Activated naive CD4-positive, alpha-beta T cell treated with anti-CD3 and anti-CD28 coated beads, Interleukin-2, amount 50 U/mL, for 72 hours (primary cell): ENCODE results near the gene SUPT6H. TPM values are rescaled to one million over a fixed set of nuclear protein-coding genes. Genes with fewer than 3 reads are reported as not detected.

Source experiments
- ATAC-seq, 2 donors: fragments of 150-1000 bp; cut with Tn5 transposase; 2 replicates each; pipeline ENCODE4 v1.10.0; 2021; ENCODE audit warnings: mild to moderate bottlenecking in 2 of 2, moderate library complexity in 2 of 2
- DNase-seq, 2 donors: peaks; one replicate each; pipeline ENCODE4 v3.0.0; 2021 to 2022; ENCODE audit warnings: low spot score in 2 of 2
- H3K27ac Mint-ChIP-seq, 2 donors: one replicate each; pipeline ENCODE4 v1.8.0; 2022; ENCODE audit warnings: mild to moderate bottlenecking in 2 of 2, mixed read lengths in 2 of 2
- H3K36me3 Mint-ChIP-seq, 2 donors: one replicate each; pipeline ENCODE4 v1.8.0; 2022; ENCODE audit warnings: mixed read lengths in 2 of 2
- H3K9me3 Mint-ChIP-seq, 2 donors: one replicate each; pipeline ENCODE4 v1.8.0; 2022; ENCODE audit warnings: mixed read lengths in 2 of 2
- total RNA-seq, 2 donors: library from RNA; stranded (reverse); gene quantifications; one replicate each; pipeline ENCODE4 v1.2.3, GENCODE V29; 2022

SUPT6H gene
- total RNA-seq, 2 donors from 2014 or later, result 70.0 to 91.8 TPM

- peaks cover 0 to 5% of the 10 kb centered on the region in 2 donors for H3K36me3 Mint-ChIP-seq
- peak overlapping the region; percentile 74 to 75 for H3K27ac Mint-ChIP-seq
- DNase-seq (no peak), ATAC-seq (peak in 1 of 2 donors; percentile 7)
- H3K9me3 Mint-ChIP-seq, result no peaks in the 10 kb centered on the region
Measured at GRCh38 chr17:28705728-28706334, 43.8 kb downstream of the SUPT6H start.

GRCh38 chr17:28706471-28707338 lies 44.7 kb downstream of the SUPT6H start:
- Mint-ChIP-seq H3K36me3 (peaks cover 0 to 5% of the 10 kb centered on the region in 2 donors), H3K9me3 (no peaks in the 10 kb centered on the region), H3K27ac (peak overlapping the region in 1 of 2 donors; percentile 74)
- ATAC-seq (no peak), DNase-seq (no peak)

DNA sequence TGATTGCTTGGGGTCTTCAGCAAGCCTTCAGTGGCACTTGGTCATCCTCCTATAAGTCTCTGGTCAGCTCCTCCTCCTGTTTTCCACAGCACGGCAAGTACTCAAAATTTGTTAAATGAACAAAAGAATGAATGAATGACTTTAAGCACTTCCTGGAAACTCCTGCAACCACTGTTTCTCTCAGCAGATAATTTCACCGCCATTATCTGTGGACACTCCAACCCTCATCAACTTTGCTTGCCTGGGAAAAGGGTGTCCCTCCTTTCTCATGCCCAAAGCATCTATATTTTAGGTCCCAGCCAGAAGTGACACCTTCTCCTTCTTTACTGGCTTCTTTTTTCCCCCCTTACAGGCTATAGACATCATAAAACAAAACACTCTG lies 45.3 kb downstream of the SUPT6H start:
- DNase-seq, result no peak
- Mint-ChIP-seq H3K36me3 (peaks cover 0 to 5% of the 10 kb centered on the region in 2 donors), H3K27ac (peak overlapping the region in 1 of 2 donors; percentile 48), H3K9me3 (no peaks in the 10 kb centered on the region)
- ATAC-seq, result no peak

- DNase-seq (peak; percentile 86 to 98), ATAC-seq (peak; percentile 89 to 92)
- no peaks in the 10 kb centered on the region for H3K9me3 Mint-ChIP-seq
- H3K27ac Mint-ChIP-seq, result peak overlapping the region; percentile 96 to 98
- peaks cover 0 to 5% of the 10 kb centered on the region in 2 donors for H3K36me3 Mint-ChIP-seq
Measured at GRCh38 chr17:28710861-28711722, 49.1 kb downstream of the SUPT6H start.

DNA sequence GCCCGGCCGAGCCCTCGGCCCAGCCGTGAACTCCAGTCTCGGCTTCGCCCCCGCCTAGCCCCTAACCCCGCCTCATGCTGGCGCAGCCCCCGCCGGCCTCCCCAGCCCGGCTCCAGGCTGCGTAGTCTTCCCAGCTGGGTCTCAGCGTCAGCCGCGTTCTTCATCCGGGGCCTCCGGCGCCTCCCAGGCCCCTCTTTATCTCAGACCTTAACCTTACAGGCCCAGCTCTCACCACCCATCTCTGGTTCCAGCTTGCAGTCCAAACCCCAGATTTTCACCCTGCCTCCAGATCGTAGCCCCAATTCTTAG lies 49.7 kb downstream of the SUPT6H start, which contains the start of gene PROCA1:
PROCA1 (minus strand) TSS at position 166 of the 309 bp plus-strand sequence. CDS start 228 bp downstream, outside the sequence.
- H3K27ac Mint-ChIP-seq, result peak within 1 kb of the TSS; percentile 96 to 98
- DNase-seq (no peak), ATAC-seq (peak; percentile 46 to 50)
- H3K9me3 Mint-ChIP-seq, result no peaks in the 10 kb centered on the region
- peaks cover 0 to 5% of the 10 kb centered on the region in 2 donors for H3K36me3 Mint-ChIP-seq

DNA sequence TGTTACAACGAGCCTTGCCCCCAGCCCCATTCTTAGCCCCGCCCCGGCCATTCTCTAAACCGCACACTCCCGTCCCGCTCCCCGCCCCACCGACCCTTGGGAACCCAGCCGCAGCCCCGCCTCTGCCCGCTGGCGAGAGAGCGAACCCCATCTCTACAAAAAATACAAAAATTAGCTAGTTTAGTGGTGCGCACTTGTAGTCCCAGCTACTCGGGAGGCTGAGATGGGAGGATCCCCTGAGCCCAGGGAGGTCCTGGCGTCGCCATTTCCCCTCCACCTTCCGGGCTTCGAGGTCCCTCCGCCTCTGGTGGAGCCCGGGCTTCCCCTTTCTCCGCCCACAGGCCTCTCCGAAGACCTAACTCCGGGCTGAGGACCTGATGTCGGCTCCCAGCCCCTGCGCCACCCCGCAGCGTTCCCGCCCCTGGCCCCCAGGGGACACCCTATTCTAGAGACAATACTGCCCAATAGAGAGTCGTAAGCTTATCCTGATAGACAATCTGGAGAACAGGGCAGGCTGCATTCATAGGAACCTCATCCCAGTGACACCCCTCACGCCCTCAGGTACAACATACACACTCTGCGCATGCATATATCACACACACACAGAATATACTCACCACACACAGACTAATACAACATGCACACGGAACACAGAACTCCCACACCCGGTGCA lies 50.2 kb downstream of the SUPT6H start:
- Mint-ChIP-seq H3K9me3 (no peaks in the 10 kb centered on the region), H3K27ac (peak overlapping the region; percentile 96 to 98), H3K36me3 (peaks cover 0 to 4% of the 10 kb centered on the region in 2 donors)
- DNase-seq, result peak; percentile 64 to 72
- peak; percentile 43 to 55 for ATAC-seq

DNA sequence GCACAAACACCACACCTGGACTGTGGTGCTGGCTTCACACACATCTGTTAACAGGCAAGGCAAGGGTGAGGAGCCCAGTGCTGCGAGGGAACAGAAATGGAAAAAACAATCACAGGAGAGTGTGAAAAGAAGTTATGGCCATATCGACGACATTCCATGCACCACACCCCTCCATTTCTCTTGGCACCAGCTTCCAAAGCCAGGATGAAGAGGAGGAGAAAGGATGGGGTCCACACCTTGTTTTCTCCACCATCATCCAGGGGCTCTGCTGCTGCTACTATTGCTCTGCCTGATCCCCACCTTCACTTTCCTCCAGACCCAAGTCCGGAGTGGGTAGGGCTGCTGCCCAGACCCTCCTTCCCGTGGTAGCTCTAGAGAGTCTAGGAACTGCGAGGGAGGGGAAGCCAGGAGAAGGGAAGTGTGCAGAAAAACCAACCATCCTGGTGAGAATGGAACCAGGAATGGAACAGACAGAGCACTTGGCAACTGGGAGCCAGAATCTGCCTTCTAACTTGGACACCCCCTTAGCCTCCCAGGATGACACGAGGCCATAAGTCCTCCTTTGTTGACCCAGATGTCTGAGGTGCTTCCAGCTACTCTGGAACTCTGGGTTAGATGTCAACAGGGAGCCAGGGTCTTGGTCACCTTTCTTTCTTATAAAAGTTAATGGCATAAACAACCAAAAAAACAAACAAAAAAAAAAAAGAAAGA lies 50.9 kb downstream of the SUPT6H start:
- no peaks in the 10 kb centered on the region for H3K36me3 Mint-ChIP-seq
- ATAC-seq (no peak), DNase-seq (no peak)
- no peak overlapping the region for H3K27ac Mint-ChIP-seq
- no peaks in the 10 kb centered on the region for H3K9me3 Mint-ChIP-seq

GRCh38 chr17:28714281-28714680 lies 52.3 kb downstream of the SUPT6H start:
- Mint-ChIP-seq H3K9me3 (no peaks in the 10 kb centered on the region), H3K27ac (no peak overlapping the region), H3K36me3 (peaks cover 2% of the 10 kb centered on the region in 2 donors)
- ATAC-seq (no peak), DNase-seq (no peak)

GRCh38 chr17:28715217-28715616 lies 53.2 kb downstream of the SUPT6H start:
- no peaks in the 10 kb centered on the region for H3K9me3 Mint-ChIP-seq
- no peak for DNase-seq
- H3K27ac Mint-ChIP-seq, result no peak overlapping the region
- ATAC-seq, result no peak
- H3K36me3 Mint-ChIP-seq, result peaks cover 11 to 12% of the 10 kb centered on the region in 2 donors

DNA sequence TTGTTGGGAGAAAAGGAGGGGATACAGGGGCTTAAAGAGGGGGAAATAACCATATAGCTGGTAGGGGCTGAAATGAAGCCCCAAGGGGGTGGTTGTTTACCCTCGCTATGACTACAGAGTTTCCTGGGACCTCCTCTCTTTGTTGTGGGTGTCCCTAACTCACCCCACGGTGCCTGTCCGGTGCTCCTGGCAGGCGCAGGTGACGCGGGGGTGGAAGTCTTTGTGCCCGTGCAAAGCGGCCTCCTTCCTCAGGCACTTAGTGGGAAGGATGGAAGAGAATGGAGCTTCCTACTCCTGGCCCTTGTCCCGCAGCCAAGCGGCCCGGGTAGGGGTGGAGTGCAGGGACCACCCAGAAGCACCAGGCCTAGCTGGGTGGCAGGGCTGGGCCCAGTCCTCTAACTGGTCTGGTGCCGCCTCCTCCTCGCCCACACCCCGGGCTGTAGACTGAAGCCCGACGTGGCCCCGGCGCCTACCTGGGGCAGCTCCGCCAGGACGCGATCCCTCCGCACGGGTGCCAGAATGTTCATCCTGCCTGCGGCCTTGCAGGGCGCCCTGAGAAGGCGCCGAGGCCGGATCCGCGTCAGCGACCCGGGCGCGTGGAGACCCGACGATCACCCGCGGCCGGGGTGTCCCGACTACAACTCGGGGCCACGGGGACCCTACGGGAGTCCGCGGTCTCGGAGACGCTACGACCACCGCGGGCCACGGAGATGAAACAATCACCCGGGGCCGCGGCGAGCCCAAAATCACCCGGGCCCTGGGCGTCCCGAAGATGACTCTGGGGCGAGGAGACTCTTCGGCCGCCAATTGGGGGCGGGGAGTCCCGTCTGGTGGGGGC lies 55.0 kb downstream of the SUPT6H start:
- H3K36me3 Mint-ChIP-seq, result peaks cover 27 to 28% of the 10 kb centered on the region in 2 donors
- no peaks in the 10 kb centered on the region for H3K9me3 Mint-ChIP-seq
- DNase-seq, result peak in 1 of 2 donors; percentile 36
- H3K27ac Mint-ChIP-seq, result peak overlapping the region in 1 of 2 donors; percentile 14
- ATAC-seq, result no peak

DNA sequence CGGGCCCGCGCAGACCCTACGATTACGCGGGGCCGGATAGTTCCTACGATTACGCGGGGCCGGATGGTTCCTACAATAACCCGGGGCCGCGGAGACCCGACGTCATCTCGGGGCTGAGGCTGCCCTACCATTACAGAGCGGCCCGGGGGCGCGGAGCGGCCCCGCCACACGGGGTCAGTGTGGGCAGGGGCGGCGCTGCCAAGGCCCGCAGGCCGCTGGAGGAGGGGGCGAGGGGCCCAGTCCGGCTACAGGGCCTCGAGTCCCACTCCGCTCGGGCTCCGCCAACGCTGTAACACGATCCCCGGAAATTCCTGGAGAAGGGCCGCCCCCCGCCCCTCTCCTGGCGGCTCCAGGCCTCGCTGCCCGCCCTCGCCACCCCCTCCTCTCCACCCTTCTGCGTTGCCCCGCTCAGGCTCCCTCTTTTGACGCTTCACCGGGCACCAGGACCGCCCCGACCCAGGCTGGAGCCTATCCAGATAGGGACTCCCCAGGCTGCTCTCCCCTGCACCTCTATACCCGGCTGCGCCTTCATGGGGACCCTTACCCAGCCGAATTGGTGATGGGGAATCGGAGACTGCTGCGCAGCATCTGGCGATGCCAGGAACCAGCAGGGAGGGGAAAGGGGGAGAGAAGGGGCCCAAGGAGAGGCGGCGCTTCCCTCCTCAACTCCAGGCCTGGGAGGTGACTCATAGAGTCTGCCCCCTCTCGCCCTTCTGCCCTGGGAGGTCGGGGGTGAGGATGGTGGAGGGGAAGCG lies 55.8 kb downstream of the SUPT6H start, which contains the start of gene RAB34:
RAB34 (minus strand) TSS at position 291 of the 755 bp plus-strand sequence. CDS start 602 bp downstream, outside the sequence.
- Mint-ChIP-seq H3K36me3 (peaks cover 34 to 36% of the 10 kb centered on the region in 2 donors), H3K27ac (peak within 1 kb of the TSS; percentile 87 to 97), H3K9me3 (no peaks in the 10 kb centered on the region)
- DNase-seq (peak in 1 of 2 donors; percentile 33), ATAC-seq (peak; percentile 8 to 22)

- DNase-seq (no peak), ATAC-seq (no peak)
- peaks cover 37 to 40% of the 10 kb centered on the region in 2 donors for H3K36me3 Mint-ChIP-seq
- H3K9me3 Mint-ChIP-seq, result no peaks in the 10 kb centered on the region
- H3K27ac Mint-ChIP-seq, result peak overlapping the region; percentile 87 to 97
Measured at GRCh38 chr17:28718333-28719020, 56.5 kb downstream of the SUPT6H start.

GRCh38 chr17:28719021-28719433 lies 57.0 kb downstream of the SUPT6H start:
- Mint-ChIP-seq H3K9me3 (no peaks in the 10 kb centered on the region), H3K27ac (peak overlapping the region; percentile 97 to 100), H3K36me3 (peaks cover 37 to 45% of the 10 kb centered on the region in 2 donors)
- ATAC-seq (peak; percentile 0), DNase-seq (no peak)
